PC-3 (cell line): Measurements from ENCODE around the gene KIF25.

ENCODE experiments used
- EZH2 ChIP-seq: fragments of 300-600 bp; sonication (generic); IDR thresholded peaks from one replicate; pipeline ENCODE4 v1.6.1; 2017; ENCODE audit warnings: antibody characterized with exemption, mild to moderate bottlenecking, low read length; ENCODE audit not compliant: unreplicated experiment
- EZH2phosphoT487 ChIP-seq: fragments of 300-600 bp; sonication (generic); IDR thresholded peaks from 2 replicates; pipeline ENCODE4 v1.6.1; 2018; ENCODE audit warnings: mild to moderate bottlenecking, antibody characterized with exemption, low read length, borderline replicate concordance
- TF ChIP-seq, protein P1 (sequence below): fragments of 300-600 bp; sonication (generic); conservative IDR thresholded peaks from 2 replicates; pipeline ENCODE4 v1.5.1; 2017; ENCODE audit warnings: antibody characterized with exemption, low read depth, mild to moderate bottlenecking, low read length

DNA sequence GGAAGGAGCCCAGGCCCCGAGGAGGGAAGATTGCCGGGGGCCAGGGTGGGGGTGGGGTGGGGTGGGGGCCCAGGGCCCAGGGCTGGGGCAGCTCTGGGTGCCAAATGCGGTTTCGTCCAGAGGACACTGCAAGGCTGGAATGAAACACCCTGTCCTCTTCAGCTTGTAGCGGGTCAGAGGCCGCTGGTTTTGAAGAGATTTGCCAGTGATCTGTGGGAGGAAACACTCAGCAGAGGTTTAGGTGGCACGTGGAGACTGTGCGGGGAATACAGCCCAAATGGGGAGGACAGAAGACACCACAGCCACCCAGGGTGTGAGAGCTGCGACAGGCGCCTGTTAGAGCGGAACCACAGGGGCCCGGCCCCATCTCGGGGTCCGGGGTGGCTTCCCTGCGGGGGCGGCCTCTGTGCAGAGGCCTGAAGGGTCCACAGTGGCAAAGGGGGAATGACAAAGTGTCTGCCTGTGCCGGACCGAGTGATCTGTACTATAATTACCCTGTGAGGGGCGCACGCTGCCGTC lies 52.3 kb downstream of the KIF25 start:
- TF ChIP-seq EZH2 = no peak
- TF ChIP-seq, protein P1, sequence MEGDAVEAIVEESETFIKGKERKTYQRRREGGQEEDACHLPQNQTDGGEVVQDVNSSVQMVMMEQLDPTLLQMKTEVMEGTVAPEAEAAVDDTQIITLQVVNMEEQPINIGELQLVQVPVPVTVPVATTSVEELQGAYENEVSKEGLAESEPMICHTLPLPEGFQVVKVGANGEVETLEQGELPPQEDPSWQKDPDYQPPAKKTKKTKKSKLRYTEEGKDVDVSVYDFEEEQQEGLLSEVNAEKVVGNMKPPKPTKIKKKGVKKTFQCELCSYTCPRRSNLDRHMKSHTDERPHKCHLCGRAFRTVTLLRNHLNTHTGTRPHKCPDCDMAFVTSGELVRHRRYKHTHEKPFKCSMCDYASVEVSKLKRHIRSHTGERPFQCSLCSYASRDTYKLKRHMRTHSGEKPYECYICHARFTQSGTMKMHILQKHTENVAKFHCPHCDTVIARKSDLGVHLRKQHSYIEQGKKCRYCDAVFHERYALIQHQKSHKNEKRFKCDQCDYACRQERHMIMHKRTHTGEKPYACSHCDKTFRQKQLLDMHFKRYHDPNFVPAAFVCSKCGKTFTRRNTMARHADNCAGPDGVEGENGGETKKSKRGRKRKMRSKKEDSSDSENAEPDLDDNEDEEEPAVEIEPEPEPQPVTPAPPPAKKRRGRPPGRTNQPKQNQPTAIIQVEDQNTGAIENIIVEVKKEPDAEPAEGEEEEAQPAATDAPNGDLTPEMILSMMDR = no peak
- TF ChIP-seq EZH2phosphoT487 = no peak
